GM18502 (cell line): ENCODE results near the gene ICAM4.

Experiments used
- ATAC-seq: cut with Tn5 transposase; IDR thresholded peaks from one replicate; pipeline ENCODE4 v1.9.1; 2021; ENCODE audit warnings: mild to moderate bottlenecking; ENCODE audit not compliant: unreplicated experiment, poor library complexity

The ICAM4 gene

GRCh38 chr19:10290357-10290875 lies 3.7 kb downstream of the ICAM4 start:
- ATAC-seq: no peak

GRCh38 chr19:10290876-10291553 lies 4.3 kb downstream of the ICAM4 start:
- no peak for ATAC-seq

- ATAC-seq: no peak
These were observed 4.9 kb downstream of the ICAM4 start for GRCh38 chr19:10291554-10292205.

- ATAC-seq: no peak
These were observed 5.5 kb downstream of the ICAM4 start for GRCh38 chr19:10292206-10292788.

GRCh38 chr19:10292789-10293636 lies 6.3 kb downstream of the ICAM4 start:
- ATAC-seq: no peak

- ATAC-seq: no peak
These were observed 7.0 kb downstream of the ICAM4 start for GRCh38 chr19:10293637-10294367.

GRCh38 chr19:10294368-10294697 lies 7.6 kb downstream of the ICAM4 start:
- no peak for ATAC-seq

- ATAC-seq: peak; percentile 52
These were observed 8.6 kb downstream of the ICAM4 start for GRCh38 chr19:10295305-10295846.

GRCh38 chr19:10295847-10296591 lies 9.3 kb downstream of the ICAM4 start:
- no peak for ATAC-seq

- ATAC-seq: no peak
These were observed 13.0 kb downstream of the ICAM4 start for GRCh38 chr19:10299545-10300458.

- no peak for ATAC-seq
These were observed 18.5 kb downstream of the ICAM4 start for GRCh38 chr19:10305139-10305806.

GRCh38 chr19:10306327-10306726 lies 19.6 kb downstream of the ICAM4 start:
- ATAC-seq: no peak

- no peak for ATAC-seq
These were observed 22.7 kb downstream of the ICAM4 start, which contains the start of gene ZGLP1 for GRCh38 chr19:10309423-10309822. TSS of gene ZGLP1 (minus strand) at chr19:10309815.

GRCh38 chr19:10315335-10316214 lies 28.8 kb downstream of the ICAM4 start, which contains the start of gene FDX2:
TSS of gene FDX2 (minus strand) at chr19:10316015. CDS start at chr19:10315996, 19 bp downstream.
- ATAC-seq: peak; percentile 66

- ATAC-seq: peak; percentile 11
These were observed 29.7 kb downstream of the ICAM4 start for GRCh38 chr19:10316229-10317044.
